HG03442 (cell line): ENCODE results near the gene B3GAT1.

Source experiments
- ATAC-seq: cut with Tn5 transposase; IDR thresholded peaks from one replicate; pipeline ENCODE4 v1.9.1; 2021; ENCODE audit warnings: mild to moderate bottlenecking, moderate library complexity; ENCODE audit not compliant: unreplicated experiment

B3GAT1 gene

GRCh38 chr11:134442246-134442645 lies 30.2 kb upstream of the B3GAT1 start:
- ATAC-seq = no peak

GRCh38 chr11:134441706-134442105 lies 29.7 kb upstream of the B3GAT1 start:
- ATAC-seq = no peak

DNA sequence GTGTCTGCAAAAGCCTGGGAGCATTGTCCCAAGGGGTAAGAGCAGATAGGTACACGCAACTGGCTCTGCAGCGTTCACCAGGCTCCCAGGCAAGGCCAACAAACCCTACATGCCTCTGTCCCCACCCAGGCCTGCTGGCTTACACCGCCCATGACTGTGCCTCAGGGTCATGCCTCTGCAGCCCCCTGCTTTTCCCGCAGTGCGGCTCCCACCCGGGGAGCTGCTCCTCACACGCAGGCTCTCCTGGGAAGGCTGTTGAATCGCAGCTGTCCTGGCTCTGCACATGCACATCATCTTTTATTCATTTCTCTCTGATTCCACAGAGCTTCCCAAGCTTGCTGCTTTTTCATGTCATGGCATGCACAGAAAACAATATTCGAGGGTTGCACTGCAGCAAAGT lies 29.2 kb upstream of the B3GAT1 start:
- no peak for ATAC-seq

- ATAC-seq = no peak
Observed at GRCh38 chr11:134440851-134441250, 28.8 kb upstream of the B3GAT1 start.

GRCh38 chr11:134438542-134439537 lies 26.8 kb upstream of the B3GAT1 start:
- no peak for ATAC-seq

- no peak for ATAC-seq
Observed at GRCh38 chr11:134437821-134438220, 25.8 kb upstream of the B3GAT1 start.

DNA sequence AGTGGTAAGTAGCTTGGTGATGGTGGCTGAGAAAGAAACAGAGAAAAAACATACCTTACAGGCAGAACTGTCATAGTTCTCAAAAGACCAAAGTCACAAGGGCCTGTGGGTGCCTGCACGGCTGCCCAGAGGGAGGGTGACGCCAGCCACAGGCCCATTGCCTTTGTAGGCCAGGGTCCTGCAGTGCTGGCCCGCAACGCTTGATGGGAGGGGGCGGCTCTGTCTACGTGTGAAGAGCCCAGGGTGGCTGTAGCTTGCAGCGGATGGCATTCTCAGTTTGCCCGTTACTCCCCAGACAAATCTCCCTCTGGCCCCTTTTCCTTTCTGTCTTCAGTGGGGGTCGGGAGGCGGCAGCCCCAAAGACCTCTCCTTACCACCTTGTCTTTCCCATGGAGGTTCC lies 24.7 kb upstream of the B3GAT1 start:
- ATAC-seq = no peak

DNA sequence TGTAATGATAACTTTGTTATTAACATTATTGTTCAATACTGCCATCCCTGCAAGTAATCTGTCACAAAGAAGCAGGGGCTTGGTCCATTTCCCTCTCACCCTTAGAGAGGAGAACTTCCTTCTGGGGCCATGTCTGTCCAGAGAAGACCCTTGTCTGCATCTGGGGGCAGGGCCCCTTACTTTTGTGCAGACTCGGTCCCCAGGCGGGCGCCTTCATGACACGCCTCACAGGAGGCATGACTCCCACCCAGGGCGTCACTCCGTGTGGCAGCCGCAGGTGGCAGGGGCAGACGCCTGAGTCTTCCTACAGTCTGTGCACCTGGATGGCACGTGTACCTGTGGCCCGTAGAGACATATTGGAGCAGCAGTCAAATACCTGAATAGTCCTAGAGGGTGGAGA lies 21.8 kb upstream of the B3GAT1 start:
- no peak for ATAC-seq

DNA sequence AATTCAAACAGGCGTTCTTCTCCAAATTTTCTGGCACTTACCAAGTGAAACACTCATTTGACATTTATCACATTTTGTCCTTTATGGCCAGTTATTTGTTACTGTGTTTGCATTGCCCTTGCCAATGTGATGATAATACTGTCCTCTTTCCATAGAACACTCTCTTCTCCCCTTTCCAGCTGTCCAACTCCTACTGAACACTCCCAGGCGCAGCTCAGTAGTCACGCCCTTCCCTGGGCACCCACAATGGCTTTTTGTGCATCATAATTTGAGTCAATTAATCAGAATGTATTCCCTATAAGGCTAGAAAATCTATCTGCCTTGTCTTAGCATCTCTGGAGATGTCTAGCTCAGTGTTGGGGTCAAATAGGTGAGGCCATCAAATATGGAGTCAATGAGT lies 21.2 kb upstream of the B3GAT1 start:
- ATAC-seq = no peak

- ATAC-seq = no peak
Observed at GRCh38 chr11:134432776-134433175, 20.7 kb upstream of the B3GAT1 start.

- no peak for ATAC-seq
Observed at GRCh38 chr11:134429106-134429505, 17.1 kb upstream of the B3GAT1 start.

GRCh38 chr11:134425816-134426536 lies 13.9 kb upstream of the B3GAT1 start:
- ATAC-seq = no peak

DNA sequence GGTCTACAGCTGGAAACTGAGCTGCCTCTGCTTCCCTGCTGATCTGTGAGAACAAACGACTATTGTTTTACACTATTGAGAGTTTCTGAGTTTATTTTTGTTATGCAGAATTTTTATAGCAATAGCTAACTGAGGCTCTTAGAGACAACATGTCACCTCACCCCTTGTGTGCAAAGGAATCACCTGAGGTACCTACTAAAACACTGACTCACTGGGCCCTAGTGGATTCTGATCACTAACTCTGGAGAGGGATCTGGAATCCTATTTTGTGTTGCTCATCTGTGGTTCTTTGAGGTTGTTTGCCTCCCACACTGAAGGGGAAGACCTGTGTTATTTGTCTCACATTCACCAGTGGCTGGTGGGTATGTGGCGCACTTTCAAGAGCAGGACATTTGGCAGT lies 13.4 kb upstream of the B3GAT1 start:
- ATAC-seq = no peak

DNA sequence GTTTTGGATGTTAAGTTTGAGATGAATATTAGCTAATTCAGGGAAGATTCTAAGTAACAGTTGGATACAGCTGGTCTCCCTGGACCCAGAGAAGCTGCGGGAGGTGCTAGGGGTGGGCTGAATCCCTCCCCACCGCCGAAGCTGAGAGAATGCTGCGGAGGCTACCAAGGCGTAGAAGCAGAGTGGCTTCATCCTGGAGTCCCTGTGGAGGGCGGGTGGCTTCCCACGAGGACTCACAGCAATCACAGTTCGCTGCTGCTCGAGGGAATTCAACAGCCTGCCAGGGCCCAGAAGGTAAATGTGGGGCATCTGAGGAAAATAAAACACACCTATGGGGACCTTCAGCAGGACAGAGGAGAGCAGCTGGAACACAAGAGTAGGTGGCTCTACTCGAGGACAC lies 11.1 kb upstream of the B3GAT1 start:
- ATAC-seq = no peak

DNA sequence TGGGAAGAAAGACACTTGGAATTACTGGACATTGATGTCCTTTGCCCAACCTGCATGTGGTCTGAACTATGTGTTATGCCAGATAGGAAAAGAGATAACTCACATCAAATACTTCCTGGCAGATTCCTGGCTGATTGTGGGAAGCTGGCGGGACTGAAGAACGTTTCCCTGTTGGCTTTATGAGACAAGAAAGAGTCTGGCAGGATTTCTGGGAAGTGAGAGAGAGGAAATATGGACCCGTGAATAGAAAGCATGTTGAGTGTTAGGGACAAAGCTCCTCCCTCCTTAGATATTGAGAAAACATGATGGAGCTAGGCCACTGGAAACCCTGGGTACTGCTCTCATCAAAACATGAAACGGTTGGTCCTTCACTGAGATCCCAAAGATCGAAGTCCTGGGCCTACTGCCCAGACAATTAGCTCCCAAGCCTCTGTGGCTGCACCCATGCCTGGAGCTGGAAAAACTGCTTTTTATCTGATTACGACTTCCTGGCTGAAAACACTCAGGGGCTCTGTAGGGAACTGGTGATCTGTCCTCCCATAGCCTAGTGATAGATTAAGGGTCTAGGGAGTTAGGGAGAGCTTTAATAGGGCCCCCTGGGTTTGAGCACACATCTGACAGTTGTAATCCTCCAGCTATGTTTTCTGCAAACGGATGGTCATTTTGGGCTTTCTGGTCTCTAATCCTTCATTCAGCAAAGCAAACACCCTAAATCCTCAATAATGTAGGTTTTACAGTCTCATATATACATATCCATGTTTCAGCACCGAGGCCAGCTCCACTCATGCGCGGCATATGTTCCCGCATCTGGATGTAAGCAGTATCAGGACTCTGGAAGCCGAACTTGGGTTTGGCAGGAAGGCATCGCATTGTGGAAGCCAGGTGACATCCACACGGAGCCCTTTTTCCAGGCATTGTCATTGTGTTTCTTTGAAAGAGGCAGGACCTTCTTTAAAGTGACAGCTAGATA lies 6.1 kb upstream of the B3GAT1 start:
- no peak for ATAC-seq

DNA sequence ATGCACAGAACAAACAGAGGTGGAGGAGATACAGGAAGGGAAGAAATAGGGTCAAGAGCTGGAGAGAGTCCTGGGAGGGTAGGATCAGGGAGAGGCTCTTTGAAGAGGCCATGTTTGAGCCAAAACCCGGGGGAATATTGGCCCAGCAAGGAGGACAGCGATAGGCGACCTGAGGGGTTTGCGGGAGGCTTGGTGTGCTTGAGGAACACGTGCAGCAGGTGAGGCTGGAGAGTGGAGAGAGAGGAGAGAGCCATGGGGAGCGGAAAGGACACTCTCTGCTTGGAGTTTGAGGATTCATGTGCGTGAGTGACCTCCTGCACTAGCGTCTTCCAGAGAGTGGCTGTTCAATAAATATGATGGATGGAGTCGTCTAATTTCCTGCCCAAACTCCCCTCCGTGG lies 4.7 kb upstream of the B3GAT1 start:
- ATAC-seq = no peak

DNA sequence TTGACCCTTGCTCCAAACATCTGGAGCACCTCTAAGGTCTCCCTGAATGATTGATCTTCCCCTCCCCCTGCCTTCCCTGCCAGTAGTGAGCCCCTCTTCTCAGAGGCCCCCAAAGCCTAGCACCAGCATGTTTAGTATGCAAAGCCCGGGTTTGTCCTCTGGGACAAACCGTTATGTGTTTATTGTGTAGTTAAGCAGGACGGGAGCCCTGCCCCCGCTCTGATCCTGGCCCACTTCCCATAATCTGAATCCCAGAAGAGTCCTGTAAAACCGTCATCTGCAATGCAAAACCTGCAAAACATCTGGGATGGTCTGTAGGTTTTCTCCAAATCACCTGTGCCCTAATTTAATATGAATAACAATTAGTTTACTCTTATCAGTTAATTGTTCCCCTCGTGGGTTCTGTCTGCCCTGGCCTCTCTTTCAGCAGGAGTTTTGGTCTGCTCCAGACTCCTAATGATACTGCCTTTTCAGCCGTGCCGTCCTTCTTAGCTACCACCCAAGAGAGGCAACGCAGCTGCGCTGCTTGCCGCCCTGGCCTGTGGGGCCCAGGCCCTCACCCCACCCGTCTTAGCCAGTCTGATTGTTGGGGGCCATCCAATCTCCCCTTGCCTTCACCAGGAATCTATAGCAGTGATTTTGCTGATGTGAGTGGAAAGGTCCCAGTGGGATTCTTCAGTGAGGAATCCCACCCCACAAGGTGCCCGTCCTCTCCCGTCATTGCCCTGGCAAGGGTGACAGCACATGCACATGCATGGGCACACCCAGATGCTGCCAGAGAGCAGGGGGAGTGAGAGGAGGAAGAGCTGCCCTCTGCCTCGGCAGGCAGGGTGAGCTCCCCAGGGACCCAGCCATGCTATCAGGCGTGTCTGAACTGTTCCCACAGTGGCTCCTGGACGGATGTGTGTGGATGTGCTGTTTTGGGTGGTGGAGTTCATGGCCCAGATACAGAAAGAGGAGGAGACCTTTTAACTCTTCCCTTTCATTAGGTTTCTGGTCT lies 3.0 kb upstream of the B3GAT1 start:
- no peak for ATAC-seq

DNA sequence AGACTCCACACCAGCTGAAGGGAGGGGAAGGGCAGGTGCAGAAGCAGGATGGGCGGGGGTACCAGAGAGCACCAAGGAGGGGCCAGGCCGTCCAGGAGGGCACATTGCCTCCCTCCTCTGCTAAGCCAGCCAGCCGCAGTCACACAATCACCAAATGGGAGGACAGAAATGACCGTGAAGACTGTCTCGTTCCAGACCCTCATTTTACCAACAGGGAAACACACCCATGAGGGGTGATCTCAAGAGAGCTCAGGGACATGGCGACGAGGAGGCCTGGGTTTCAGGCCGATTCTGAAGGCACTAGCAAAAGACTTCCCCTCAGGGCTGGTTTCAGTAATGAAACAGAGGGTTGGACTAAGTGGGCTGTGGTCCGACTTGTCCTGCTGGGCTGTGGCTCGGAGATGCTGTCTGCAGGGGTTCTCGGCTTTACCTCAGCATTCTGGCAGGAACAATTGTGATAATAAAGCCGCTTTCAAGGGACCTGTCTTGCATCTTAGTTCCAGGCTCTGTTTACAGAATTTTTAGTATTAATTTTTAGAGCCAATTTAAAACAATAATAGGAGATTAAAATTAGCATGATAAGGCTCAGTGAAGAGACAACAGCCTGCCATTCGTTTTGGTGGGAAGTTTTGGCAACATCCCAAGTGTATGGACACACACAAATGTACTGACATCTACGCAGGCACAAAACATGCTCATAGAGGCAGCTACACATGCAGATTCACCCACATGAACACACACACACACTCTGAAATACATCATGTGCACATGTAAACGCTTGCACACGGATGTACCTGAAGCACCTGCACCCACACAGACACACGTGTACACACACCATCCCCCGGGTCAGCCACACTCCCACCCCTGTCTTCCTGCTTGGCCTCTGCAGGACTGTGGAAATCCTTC lies 2.0 kb upstream of the B3GAT1 start:
- no peak for ATAC-seq
